HG02678 (cell line): ENCODE results near the gene SLF2.
"Not testable (repeated sequence)": the region's sequence is repeated elsewhere in the genome, so short reads cannot be mapped to it uniquely, and the experiment has no call there.

Experiments used
- ATAC-seq: cut with Tn5 transposase; IDR thresholded peaks from one replicate; pipeline ENCODE4 v1.9.1; 2021; ENCODE audit warnings: mild to moderate bottlenecking, moderate library complexity; ENCODE audit not compliant: unreplicated experiment

The SLF2 gene

DNA sequence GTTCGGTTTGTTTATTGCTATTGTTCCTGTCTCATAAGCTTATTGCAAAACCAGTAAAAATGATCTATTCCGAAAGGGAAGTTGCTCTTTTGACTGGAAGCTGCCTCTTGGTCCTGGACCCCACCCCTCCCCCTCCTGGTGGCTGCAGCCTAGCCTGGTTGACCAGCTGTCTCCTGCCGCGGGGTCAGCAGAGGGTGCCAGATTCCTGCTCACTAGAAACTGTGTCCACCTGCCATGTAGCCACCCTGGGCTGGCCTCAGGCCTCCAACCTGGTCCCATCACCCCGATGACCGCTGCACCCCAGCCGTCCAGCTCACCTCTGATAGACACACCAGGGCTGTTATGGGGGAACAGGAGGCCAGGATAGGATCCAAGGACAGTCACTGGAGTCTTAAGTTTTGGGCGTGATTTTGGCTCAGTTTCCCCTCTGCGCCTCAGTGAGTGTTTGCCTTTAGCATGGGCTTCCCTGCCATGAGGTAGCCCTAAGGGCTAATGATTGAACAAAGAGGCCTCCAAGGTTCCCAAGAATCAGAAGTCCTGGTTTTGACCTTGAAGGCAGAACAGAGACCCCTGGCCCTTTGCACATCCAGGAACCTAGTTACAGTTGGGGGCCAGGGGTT is 32.9 kb upstream of the SLF2 start:
- no peak for ATAC-seq

DNA sequence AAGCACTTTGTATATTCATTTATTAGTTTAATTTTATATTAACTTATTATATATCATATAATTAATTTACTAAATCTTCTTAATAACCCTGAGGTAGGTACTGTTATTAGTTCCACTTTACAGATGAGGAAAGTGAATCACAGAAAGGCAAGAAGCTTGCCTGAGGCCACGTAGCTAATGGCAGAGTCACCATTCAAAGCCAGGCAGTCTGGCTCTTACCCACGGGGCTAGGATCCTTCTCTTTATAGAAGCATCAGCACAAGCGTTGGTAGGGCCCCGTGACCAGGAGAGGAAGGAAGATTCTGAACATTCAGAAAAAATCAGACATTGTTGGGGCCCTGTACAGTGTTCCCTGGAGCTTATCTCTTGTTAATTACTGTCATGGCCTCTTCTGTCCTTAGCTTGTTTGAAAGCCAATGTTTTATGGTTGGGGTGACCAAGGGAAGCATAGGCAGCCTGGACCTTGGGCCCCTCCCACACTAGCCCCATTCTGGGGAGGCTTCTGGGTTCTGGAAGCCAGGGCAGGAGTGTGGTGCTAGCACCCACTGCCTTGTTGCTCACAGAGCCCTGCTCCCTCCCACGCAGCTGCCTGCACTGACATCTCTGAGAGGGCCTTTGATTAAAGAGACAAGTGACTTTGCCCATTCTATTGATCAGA is 31.1 kb upstream of the SLF2 start:
- ATAC-seq = no peak

DNA sequence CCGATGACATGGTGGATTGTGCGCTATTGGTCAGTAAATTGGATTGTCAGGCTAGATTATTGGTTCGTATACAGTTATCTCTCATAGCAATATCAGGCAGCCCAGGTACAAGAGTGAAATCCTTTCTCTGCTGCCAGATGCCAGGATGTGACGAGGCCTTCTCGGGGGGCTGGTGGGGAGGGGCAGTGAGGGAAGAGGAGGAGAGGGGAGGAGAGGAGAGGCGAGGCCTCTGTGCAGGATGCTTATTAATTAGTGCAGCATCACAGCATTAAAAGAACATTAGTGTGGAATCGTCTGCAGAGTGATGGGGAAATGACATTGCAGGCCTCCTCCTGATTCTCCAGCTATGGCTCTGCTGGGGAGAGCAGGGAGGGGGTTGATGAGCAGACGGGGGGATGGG is 30.5 kb upstream of the SLF2 start:
- no peak for ATAC-seq

DNA sequence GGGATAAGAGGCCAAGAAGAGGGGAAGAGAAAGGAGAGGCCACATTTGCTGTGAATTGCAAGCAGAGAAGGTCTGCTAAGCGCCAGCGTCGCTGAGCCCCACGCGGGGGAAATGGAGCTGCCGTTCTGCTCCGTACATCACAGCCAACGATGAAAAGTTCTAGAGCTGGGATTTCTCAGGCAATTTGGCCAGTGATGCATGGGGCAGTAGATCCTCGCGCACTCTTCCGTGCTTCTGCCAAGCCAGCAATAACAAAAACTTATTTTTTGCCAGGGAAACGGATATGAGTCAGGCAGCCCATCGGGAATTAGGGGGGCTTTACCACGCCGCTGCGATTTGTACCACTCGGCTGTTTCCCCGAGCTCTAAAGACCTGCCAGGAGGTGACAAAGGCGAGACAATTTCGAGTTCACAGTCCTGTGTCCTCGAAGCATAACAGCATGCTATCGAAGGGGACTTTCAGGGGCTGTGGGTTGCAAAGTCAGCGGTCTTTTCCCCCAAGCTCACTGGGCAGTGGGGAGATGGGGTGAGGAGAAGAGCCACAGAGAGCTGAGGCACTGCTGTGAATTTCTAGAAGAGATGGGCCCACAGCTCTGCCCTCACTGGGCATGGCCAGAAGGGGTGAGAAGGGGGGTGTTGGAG is 30.0 kb upstream of the SLF2 start:
- no peak for ATAC-seq

DNA sequence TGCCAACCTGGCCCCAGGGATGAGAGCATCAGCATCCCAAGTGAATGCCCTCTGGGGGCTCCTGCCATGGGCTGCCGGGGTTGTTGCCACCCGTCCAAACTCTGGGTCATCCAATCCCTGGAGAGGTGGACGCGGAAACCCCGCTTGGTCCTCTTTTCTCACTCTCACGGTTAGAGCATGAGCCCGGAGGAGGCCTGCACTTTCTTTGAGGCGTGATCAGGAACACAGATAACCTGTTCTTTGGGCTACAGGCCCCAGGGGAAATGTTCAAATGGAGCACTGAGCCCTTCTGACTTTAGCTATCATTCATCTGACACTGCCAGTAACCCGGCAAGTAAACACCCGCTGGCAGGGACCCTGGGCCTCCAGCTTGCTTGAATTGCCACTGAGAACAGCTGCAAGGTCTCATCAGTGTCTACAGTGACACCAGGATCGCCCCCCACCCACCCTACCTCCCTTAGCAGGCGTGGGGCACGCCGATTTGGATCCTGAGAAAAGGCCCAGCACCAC is 29.4 kb upstream of the SLF2 start:
- no peak for ATAC-seq

DNA sequence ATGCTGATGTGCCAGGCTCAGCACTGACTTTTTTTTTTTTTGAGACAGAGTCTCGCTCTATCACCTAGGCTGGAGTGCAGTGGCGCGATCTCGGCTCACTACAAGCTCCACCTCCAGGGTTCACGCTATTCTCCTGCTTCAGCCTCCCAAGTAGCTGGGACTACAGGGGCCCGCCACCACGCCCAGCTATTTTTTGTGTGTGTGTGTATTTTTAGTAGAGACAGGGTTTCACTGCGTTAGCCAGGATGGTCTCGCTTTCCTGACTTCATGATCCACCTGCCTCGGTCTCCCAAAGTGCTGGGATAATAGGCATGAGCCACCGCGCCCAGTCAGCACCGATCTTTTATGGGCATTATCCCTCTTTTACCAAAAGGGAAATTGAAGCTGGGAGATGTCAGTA is 27.2 kb upstream of the SLF2 start:
- ATAC-seq = not testable (repeated sequence)

DNA sequence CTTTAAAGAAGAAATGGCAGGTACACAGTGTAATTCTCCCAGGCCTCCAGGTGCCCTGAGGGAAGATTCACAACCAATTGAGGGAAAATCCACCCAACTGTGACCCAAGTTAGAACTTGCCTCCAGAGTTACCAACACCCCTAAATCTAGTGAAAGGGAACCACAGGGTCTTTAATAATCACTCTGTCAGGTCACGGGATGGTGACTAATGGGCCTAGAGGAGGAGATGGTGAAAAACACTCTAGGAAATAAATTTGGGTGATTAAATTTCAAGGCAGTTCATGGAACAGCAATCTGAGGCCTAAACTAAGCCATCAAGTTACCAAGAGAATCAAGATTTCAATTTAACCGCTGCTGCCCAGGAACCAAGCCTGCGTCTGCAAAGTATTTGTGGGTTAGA is 26.7 kb upstream of the SLF2 start:
- ATAC-seq = no peak

DNA sequence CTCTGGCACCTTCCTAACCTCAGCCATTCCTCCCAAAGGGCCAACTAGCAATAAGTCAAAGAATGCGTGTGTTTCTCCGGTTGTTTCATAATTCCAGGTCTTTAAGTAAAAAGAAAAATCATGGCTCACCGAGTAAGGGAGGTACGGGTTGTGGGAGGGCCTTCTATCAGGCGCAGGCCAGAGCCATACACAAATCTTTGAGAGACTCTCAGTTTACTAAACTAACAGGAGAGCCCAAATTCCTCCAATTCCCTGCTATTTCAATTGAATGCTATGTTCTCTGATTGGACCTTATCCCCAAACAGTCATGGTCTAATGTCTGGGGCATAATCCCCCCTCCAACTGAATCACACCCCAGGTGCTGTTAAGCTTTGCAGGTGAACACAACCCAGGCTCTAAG is 26.2 kb upstream of the SLF2 start:
- ATAC-seq = no peak

DNA sequence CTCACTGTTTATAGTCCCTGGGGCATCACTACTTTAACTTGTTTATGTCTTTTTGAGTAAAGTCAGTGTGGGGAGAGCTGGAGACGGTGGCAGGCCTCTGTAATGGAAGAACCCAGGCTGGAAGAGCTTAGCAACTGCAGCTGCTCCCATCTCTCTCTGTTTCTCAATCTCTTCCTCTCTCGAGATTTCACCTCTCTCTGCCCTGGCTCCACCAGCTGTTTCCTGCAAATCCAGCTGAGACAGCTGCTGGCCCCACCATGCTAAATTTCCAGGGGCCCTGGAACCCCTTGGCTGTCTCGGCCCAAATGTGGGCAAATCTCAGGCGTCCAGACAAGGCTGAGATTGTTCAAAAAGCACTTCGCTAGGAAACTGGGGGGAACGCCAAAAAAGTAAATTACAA is 25.8 kb upstream of the SLF2 start:
- no peak for ATAC-seq

DNA sequence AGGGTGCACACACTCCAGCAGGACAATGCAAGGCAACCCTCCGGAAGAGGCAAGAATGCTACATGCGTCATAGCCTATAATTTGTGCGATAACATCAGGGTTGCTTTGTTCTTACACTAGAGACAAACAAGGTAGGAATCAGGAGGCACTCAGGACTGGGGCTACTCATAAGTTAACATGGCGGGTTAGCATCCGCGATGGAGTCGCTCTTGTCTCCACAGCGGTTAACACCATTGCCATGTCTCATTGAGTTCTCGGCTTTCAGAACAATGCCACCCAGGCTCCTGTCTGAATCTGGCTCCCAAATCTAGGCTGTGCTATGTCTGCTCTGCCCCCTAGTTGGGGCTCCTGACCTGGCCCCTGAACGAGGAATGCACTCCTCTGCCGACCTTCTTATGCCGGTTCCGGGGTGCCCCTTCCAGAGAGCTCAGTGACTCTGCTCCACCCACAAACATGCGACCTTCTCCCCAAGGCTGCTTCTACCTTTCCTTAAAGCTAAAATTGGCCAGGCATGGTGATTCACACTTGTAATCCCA is 24.9 kb upstream of the SLF2 start:
- ATAC-seq = no peak

DNA sequence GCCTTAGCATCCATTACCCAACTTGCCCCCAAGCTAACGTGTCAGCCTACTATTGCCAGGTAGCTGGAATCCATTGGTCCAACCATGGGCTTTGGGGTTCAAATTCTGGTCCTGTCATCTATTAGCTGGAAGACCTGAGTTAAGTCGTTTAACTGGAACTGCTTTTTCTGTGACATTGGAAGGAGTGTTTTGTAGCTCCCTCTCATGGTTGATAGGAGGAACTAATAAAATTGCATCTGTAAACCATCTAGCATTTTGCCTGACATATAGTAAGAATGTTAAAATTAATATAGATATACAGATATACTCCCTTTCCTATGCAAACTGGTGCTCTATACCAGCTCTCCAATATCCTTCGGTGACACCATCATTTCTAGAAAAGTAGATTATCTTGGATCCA is 23.8 kb upstream of the SLF2 start:
- ATAC-seq = no peak

DNA sequence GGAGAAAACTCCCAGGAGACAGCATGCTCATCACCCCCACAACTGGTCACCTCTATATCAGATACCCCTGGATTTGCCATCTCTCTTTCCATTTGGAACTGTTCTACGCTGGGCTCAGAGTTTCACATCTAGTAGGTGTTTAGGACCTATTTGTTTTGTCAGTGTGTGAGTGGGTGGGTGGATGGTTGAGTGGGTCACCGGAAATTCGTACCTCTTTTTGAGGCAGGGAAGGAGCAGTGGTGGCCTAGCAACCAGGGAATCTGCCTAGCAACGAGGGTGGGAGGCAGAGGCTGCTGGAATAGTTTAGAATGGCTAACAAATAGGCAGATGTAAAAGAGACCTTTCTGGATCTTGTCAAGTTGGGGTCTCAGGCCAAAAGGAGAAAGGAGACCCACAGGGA is 23.2 kb upstream of the SLF2 start:
- no peak for ATAC-seq

DNA sequence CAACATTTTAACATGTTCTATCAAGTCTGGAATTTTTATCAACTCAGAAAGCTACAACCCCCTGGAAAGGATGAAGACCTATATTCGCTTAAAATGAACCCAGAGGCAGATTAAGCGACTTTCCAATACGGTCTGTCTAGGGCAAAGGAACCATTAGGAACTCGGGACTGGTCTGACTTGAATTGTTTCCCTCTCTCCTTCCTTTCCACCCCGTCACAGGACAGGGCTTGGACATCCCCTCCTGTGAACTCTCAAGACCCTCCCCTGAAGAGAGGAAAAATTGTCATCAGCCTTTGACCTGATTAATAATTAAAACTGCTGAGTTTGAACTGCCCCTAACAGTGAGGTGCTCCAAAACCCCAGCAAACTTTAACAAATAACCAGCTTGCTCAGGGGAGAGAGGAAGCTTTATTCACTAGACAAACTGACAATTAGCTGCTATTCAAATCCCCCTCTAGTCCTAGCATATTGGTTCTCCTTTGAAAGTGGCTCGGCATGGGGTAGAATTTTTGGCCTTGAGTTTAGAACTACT is 22.6 kb upstream of the SLF2 start:
- no peak for ATAC-seq

DNA sequence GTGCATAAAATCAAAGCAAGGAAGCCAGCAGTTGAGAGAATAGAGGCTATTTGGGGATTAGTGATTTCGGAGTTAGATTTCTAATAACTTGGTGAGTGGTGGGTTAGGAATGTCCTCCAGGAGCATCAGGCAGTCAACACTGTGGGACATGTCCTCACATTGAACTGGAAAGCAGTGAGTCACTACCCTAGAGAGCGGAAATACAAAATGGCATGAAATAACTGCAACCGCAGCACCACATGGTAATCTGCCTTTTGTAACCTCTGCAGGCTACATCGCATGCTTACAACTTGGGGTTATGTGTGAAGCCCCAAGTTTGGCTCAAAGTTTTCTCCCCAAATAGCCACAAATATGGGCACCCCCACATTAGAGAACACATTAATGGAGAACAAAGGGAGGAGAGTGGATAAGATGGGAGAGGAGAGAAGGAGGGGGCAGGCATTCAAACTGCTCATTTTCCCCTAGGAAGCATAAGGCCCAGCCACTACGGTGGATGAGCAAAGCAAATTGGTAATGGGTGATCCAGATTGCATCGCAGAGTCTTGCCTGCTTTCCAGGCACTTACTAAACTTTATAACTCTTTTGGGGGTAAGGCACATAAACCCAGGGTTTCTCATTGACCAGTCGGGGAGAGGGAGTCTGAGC is 22.0 kb upstream of the SLF2 start:
- no peak for ATAC-seq

DNA sequence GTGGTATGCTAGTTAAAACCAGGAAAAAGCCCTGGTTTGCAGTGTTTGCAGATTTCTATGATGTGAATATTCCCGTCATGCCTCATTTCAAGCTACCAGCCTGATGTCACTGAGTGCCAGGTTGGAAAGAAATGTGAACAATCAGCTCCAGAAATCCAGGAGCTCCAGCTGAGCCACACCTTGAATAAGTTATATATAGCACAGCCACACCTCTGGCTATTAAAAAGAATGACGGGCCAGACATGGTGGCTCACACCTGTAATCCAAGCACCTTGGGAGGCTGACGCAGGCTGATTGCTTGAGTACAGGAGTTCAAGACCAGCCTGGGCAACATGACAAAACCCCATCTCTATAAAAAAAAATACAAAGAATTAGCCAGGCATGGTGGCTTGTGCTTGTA is 18.7 kb upstream of the SLF2 start:
- no peak for ATAC-seq

DNA sequence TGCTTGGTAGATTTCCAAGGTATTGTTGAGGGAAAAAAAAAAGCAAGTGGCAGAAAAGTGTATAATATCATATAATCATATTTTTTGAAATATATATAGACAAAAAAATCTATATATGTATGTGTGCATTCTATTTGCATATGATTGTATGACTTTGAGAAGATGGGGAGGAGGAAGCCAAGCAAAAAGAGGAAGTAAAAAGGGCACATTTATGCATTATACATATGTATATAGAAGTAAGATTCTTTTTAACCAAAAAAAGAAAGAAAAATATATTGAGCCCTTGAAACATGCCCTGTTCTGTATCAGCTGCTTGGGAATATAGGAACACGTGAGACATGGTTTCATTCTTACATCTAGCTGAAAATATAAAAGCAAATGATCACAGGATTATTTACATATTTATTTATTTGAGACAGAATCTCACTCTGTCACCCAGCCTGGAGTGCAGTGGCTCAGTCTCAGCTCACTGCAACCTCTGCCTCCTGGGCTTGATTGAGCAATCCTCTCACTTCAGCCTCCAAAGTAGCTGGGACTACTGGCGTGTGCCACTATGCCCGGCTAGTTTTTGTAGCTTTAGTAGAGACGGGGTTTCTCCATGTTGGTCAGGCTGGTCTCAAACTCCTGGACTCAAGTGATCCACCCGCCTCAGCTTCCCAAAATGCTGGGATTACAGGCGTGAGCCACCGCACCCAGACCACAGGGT is 18.0 kb upstream of the SLF2 start:
- ATAC-seq = no peak

DNA sequence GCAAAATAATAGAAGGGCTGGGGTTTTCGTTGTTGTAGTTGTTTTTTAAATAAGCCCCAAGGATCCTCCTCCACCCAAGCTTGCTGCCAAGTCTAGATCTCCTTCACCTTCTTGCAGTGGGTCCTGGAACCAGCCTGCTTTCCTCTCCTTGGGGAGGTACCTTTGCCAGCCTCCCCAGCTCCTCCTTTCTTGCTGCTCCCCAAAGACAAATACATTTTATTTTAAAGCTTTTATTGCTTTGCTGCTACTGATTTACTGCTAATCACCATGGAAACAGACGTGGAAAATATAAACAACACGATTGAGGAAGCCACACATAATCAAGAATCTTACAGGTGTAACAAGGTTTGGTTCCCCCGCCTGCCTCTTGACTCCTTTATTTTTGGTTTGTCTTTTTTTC is 17.4 kb upstream of the SLF2 start:
- ATAC-seq = no peak

DNA sequence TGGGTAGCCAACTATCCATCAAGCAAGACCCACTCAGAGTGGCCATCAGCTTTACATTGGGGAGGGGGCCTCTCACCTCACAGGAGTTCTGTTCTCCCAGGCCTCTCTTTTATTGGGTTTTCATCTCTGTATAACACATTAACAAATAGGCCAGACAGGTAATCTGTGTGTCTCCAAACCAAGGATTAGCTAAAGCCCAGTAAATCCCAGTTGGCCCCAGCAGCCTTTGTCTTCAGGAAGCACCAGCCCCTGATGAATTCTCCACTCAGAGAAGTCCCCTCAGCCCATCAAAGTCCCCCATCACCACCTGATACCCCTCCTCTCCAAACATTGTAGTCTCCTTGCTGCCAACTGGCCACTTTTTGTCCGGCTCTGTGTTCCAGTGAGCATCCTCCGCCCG is 16.9 kb upstream of the SLF2 start:
- no peak for ATAC-seq

DNA sequence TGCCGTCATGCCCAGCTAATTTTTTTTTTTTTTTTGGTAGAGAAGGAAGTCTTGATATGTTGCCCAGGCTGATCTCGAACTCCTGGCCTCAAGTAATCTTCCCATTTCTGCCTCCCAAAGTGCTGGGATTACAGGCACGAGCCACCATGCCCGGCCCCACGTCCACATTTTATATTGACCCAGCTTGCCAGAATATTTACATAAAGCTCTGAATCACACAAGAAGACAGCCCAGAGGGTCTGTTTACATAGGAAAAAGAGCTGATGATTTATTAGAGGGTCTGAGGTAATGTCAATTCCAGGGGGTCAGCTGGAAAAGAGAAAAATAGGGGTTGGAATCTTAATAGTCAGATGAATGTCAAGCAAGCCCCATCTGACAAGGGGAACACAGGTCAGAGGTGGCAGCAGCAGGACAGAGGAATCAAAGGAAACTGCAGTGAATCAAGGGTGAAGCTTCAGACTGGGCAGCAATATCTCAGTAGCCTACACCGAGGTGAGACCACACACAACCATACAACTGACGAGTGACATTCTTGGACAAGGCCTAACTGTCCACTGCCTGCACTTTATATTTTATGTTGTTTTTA is 15.8 kb upstream of the SLF2 start:
- ATAC-seq = no peak

DNA sequence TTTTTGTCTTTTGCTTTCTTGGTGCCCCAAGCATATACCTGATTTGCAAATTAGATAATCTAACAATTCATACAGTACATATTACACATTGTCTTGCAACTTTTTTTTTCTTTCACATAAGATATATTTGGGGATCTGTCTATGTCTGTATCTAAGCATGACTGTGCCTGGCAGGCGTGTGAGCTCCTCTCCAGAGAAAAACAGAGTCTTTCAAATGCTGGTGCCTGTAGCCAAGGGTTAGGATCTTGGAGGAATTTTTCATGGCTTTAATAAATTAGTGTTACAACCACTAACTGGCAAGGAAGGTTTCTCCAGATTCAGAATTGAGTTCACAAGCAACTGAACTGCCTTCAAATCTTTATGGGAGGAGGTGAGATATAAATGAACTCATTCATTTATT is 14.8 kb upstream of the SLF2 start:
- ATAC-seq = no peak
